Activated naive CD8-positive, alpha-beta T cell (primary cell): Measurements from ENCODE around the gene KCTD20.
A peak's percentile ranks its signal among the peaks of the same experiment; 100 is the strongest.
"Not testable (repeated sequence)": the region's sequence is repeated elsewhere in the genome, so short reads cannot be mapped to it uniquely, and the experiment has no call there.

Source experiments
- H3K27ac Mint-ChIP-seq: one replicate; pipeline ENCODE4 v1.8.0; 2021; ENCODE audit warnings: mixed read lengths
- H3K27me3 Mint-ChIP-seq: one replicate; pipeline ENCODE4 v1.8.0; 2021; ENCODE audit warnings: mixed read lengths
- H3K36me3 Mint-ChIP-seq: one replicate; pipeline ENCODE4 v1.8.0; 2021; ENCODE audit warnings: mixed read lengths
- H3K4me1 Mint-ChIP-seq: one replicate; pipeline ENCODE4 v1.8.0; 2021; ENCODE audit warnings: low read depth, mixed read lengths
- H3K4me3 Mint-ChIP-seq: one replicate; pipeline ENCODE4 v1.8.0; 2021; ENCODE audit warnings: mild to moderate bottlenecking, mixed read lengths
- H3K9me3 Mint-ChIP-seq: one replicate; pipeline ENCODE4 v1.8.0; 2021; ENCODE audit warnings: low read depth, mixed read lengths

Gene KCTD20

GRCh38 chr6:36464233-36464632 is 21.4 kb downstream of the KCTD20 start:
- peaks cover 43% of the 10 kb centered on the region for H3K4me1 Mint-ChIP-seq
- no peaks in the 10 kb centered on the region for H3K36me3 Mint-ChIP-seq
- peak overlapping the region; percentile 41 for H3K27ac Mint-ChIP-seq
- no peaks in the 10 kb centered on the region for H3K9me3 Mint-ChIP-seq
- no peak overlapping the region for H3K4me3 Mint-ChIP-seq
- no peaks in the 10 kb centered on the region for H3K27me3 Mint-ChIP-seq

GRCh38 chr6:36467625-36468024 is 24.8 kb downstream of the KCTD20 start:
- H3K4me1 Mint-ChIP-seq: peaks cover 29% of the 10 kb centered on the region
- H3K36me3 Mint-ChIP-seq: peaks cover 5% of the 10 kb centered on the region
- no peaks in the 10 kb centered on the region for H3K27me3 Mint-ChIP-seq
- H3K4me3 Mint-ChIP-seq: no peak overlapping the region
- H3K27ac Mint-ChIP-seq: no peak overlapping the region
- H3K9me3 Mint-ChIP-seq: no peaks in the 10 kb centered on the region

GRCh38 chr6:36469148-36469661 is 26.4 kb downstream of the KCTD20 start:
- Mint-ChIP-seq H3K27ac (peak overlapping the region; percentile 75), H3K27me3 (no peaks in the 10 kb centered on the region), H3K9me3 (no peaks in the 10 kb centered on the region), H3K36me3 (peaks cover 5% of the 10 kb centered on the region), H3K4me1 (peaks cover 17% of the 10 kb centered on the region), H3K4me3 (no peak overlapping the region)

GRCh38 chr6:36469946-36470345 is 27.1 kb downstream of the KCTD20 start:
- H3K4me3 Mint-ChIP-seq: no peak overlapping the region
- H3K4me1 Mint-ChIP-seq: peaks cover 13% of the 10 kb centered on the region
- peaks cover 8% of the 10 kb centered on the region for H3K36me3 Mint-ChIP-seq
- no peaks in the 10 kb centered on the region for H3K9me3 Mint-ChIP-seq
- H3K27me3 Mint-ChIP-seq: no peaks in the 10 kb centered on the region
- no peak overlapping the region for H3K27ac Mint-ChIP-seq

- Mint-ChIP-seq H3K4me1 (peaks cover 9% of the 10 kb centered on the region), H3K4me3 (no peak overlapping the region), H3K27ac (peak overlapping the region; percentile 34), H3K27me3 (no peaks in the 10 kb centered on the region), H3K36me3 (peaks cover 12% of the 10 kb centered on the region), H3K9me3 (no peaks in the 10 kb centered on the region)
Measured at GRCh38 chr6:36478051-36478526, 35.3 kb downstream of the KCTD20 start.

- H3K36me3 Mint-ChIP-seq: peaks cover 12% of the 10 kb centered on the region
- H3K27ac Mint-ChIP-seq: no peak overlapping the region
Measured at GRCh38 chr6:36479256-36479655, 36.5 kb downstream of the KCTD20 start.

GRCh38 chr6:36483326-36483725 is 40.5 kb downstream of the KCTD20 start:
- not testable (repeated sequence) for H3K27ac Mint-ChIP-seq, H3K9me3 Mint-ChIP-seq, H3K4me1 Mint-ChIP-seq, H3K27me3 Mint-ChIP-seq, H3K4me3 Mint-ChIP-seq
- peaks cover 23% of the 10 kb centered on the region for H3K36me3 Mint-ChIP-seq

More at GRCh38 chr6:36479256-36479655, 36.5 kb downstream of the KCTD20 start:
- Mint-ChIP-seq H3K27me3 (no peaks in the 10 kb centered on the region), H3K4me1 (peaks cover 9% of the 10 kb centered on the region), H3K9me3 (no peaks in the 10 kb centered on the region), H3K4me3 (no peak overlapping the region)

- Mint-ChIP-seq H3K4me3 (no peak overlapping the region), H3K27ac (peak overlapping the region; percentile 82), H3K27me3 (no peaks in the 10 kb centered on the region), H3K36me3 (peaks cover 25% of the 10 kb centered on the region), H3K4me1 (peaks cover 2% of the 10 kb centered on the region), H3K9me3 (no peaks in the 10 kb centered on the region)
Measured at GRCh38 chr6:36484736-36485135, 41.9 kb downstream of the KCTD20 start.

GRCh38 chr6:36487698-36488097 is 44.9 kb downstream of the KCTD20 start:
- no peak overlapping the region for H3K4me3 Mint-ChIP-seq
- peaks cover 10% of the 10 kb centered on the region for H3K4me1 Mint-ChIP-seq
- peaks cover 28% of the 10 kb centered on the region for H3K36me3 Mint-ChIP-seq
- H3K27me3 Mint-ChIP-seq: no peaks in the 10 kb centered on the region
- H3K9me3 Mint-ChIP-seq: no peaks in the 10 kb centered on the region
- H3K27ac Mint-ChIP-seq: peak overlapping the region; percentile 16

GRCh38 chr6:36488221-36488620 is 45.4 kb downstream of the KCTD20 start:
- peaks cover 28% of the 10 kb centered on the region for H3K36me3 Mint-ChIP-seq
- H3K4me3 Mint-ChIP-seq: no peak overlapping the region
- H3K27me3 Mint-ChIP-seq: no peaks in the 10 kb centered on the region
- H3K4me1 Mint-ChIP-seq: peaks cover 13% of the 10 kb centered on the region
- H3K9me3 Mint-ChIP-seq: no peaks in the 10 kb centered on the region
- peak overlapping the region; percentile 16 for H3K27ac Mint-ChIP-seq

GRCh38 chr6:36489426-36489825 is 46.6 kb downstream of the KCTD20 start:
- no peaks in the 10 kb centered on the region for H3K9me3 Mint-ChIP-seq
- H3K27me3 Mint-ChIP-seq: no peaks in the 10 kb centered on the region
- H3K27ac Mint-ChIP-seq: peak overlapping the region; percentile 46
- peaks cover 33% of the 10 kb centered on the region for H3K36me3 Mint-ChIP-seq
- H3K4me3 Mint-ChIP-seq: no peak overlapping the region
- peaks cover 24% of the 10 kb centered on the region for H3K4me1 Mint-ChIP-seq

GRCh38 chr6:36491378-36491965 is 48.7 kb downstream of the KCTD20 start:
- Mint-ChIP-seq H3K27me3 (no peaks in the 10 kb centered on the region), H3K4me3 (no peak overlapping the region), H3K4me1 (peaks cover 32% of the 10 kb centered on the region), H3K9me3 (no peaks in the 10 kb centered on the region), H3K36me3 (peaks cover 29% of the 10 kb centered on the region), H3K27ac (no peak overlapping the region)

- Mint-ChIP-seq H3K27ac (peak overlapping the region; percentile 68), H3K4me1 (peaks cover 32% of the 10 kb centered on the region), H3K4me3 (no peak overlapping the region), H3K36me3 (peaks cover 26% of the 10 kb centered on the region), H3K9me3 (no peaks in the 10 kb centered on the region), H3K27me3 (no peaks in the 10 kb centered on the region)
Measured at GRCh38 chr6:36492092-36492491, 49.3 kb downstream of the KCTD20 start.

GRCh38 chr6:36492621-36493020 is 49.8 kb downstream of the KCTD20 start:
- Mint-ChIP-seq H3K27ac (peak overlapping the region; percentile 68), H3K36me3 (peaks cover 29% of the 10 kb centered on the region), H3K4me3 (no peak overlapping the region), H3K4me1 (peaks cover 37% of the 10 kb centered on the region), H3K27me3 (no peaks in the 10 kb centered on the region), H3K9me3 (no peaks in the 10 kb centered on the region)

GRCh38 chr6:36493319-36493718 is 50.5 kb downstream of the KCTD20 start:
- no peaks in the 10 kb centered on the region for H3K9me3 Mint-ChIP-seq
- H3K36me3 Mint-ChIP-seq: peaks cover 26% of the 10 kb centered on the region
- no peaks in the 10 kb centered on the region for H3K27me3 Mint-ChIP-seq
- peak overlapping the region; percentile 61 for H3K27ac Mint-ChIP-seq
- no peak overlapping the region for H3K4me3 Mint-ChIP-seq
- peaks cover 37% of the 10 kb centered on the region for H3K4me1 Mint-ChIP-seq

GRCh38 chr6:36493859-36494258 is 51.1 kb downstream of the KCTD20 start:
- peak overlapping the region; percentile 71 for H3K27ac Mint-ChIP-seq
- peaks cover 26% of the 10 kb centered on the region for H3K36me3 Mint-ChIP-seq
- peaks cover 37% of the 10 kb centered on the region for H3K4me1 Mint-ChIP-seq
- no peak overlapping the region for H3K4me3 Mint-ChIP-seq
- H3K9me3 Mint-ChIP-seq: no peaks in the 10 kb centered on the region
- no peaks in the 10 kb centered on the region for H3K27me3 Mint-ChIP-seq
